GM12892 (cell line): ENCODE data around the gene PLA2G3.

ENCODE experiments used
- POLR2A ChIP-seq: IDR thresholded peaks from 2 replicates; pipeline ENCODE4 v1.6.1; 2011; ENCODE audit warnings: low read depth, low read length, control low read depth
- POLR2AphosphoS5 ChIP-seq: IDR thresholded peaks from 2 replicates; pipeline ENCODE4 v1.6.1; 2011; ENCODE audit warnings: low read depth, low read length, control low read depth
- TAF1 ChIP-seq: IDR thresholded peaks from 2 replicates; pipeline ENCODE4 v1.6.1; 2011; ENCODE audit warnings: low read depth, mild to moderate bottlenecking, control low read depth, low read length, borderline replicate concordance

GRCh38 chr22:31090217-31091085 is 49.9 kb downstream of the PLA2G3 start:
- no peak for TF ChIP-seq POLR2A
- TF ChIP-seq POLR2AphosphoS5, result no peak
- TF ChIP-seq TAF1, result no peak
